SIG-M5 treated with dmso at 0.1 percent for 504 hours (cell line): Measurements from ENCODE around the gene PTPA.
A peak's percentile ranks its signal among the peaks of the same experiment; 100 is the strongest.
"Not testable (repeated sequence)": the region's sequence is repeated elsewhere in the genome, so short reads cannot be mapped to it uniquely, and the experiment has no call there.

Experiments
- DNase-seq: peaks from one replicate; lab custom pipeline; 2025; ENCODE audit not compliant: unreplicated experiment; lab: John Stamatoyannopoulos, UW

PTPA gene

GRCh38 chr9:129151469-129151868 lies 40.3 kb downstream of the PTPA start:
- no peak for DNase-seq

GRCh38 chr9:129154866-129155477 lies 43.8 kb downstream of the PTPA start:
- DNase-seq, result no peak

- no peak for DNase-seq
These were observed 44.9 kb downstream of the PTPA start for GRCh38 chr9:129156163-129156562.

DNA sequence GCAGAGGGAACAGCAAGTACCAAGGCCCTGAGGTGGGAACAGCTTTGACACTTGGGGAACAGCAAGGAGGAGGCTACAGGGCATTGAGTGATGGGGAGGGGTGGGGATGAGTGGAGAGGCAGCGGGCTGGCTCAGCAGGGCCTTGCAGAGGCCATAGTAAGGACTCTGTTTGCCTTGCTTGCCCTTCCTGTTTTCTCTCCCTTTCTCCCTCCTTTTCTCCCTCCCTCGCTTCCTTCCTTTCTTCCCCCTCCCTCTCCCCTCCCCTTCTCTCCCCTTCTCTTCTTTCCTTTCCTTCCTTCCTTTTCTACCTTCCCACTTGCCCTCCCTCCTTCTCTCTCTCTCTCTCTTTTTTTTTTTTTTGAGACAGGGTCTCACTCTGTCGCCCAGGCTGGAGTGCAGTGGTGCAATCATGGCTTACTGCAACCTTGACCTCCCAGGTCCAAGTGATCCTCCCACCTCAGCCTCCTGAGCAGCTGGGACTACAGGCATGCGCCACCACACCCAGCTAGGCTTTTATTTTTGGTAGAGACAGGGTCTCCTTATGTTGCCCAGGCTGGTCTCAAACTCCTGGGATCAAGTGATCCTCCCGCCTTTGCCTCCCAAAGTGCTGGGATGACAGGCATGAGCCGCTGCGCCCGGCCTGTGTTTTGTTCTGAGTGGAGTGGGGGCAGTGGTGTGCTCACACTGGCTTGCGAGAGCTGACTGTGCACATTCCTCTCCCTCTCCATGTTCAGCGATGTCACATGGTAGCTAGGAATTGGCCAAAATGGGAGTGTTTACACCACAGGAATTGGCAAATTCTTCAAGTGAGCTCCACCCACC lies 49.7 kb downstream of the PTPA start:
- DNase-seq, result no peak

GRCh38 chr9:129161534-129161837 lies 50.3 kb downstream of the PTPA start:
- DNase-seq, result no peak

DNA sequence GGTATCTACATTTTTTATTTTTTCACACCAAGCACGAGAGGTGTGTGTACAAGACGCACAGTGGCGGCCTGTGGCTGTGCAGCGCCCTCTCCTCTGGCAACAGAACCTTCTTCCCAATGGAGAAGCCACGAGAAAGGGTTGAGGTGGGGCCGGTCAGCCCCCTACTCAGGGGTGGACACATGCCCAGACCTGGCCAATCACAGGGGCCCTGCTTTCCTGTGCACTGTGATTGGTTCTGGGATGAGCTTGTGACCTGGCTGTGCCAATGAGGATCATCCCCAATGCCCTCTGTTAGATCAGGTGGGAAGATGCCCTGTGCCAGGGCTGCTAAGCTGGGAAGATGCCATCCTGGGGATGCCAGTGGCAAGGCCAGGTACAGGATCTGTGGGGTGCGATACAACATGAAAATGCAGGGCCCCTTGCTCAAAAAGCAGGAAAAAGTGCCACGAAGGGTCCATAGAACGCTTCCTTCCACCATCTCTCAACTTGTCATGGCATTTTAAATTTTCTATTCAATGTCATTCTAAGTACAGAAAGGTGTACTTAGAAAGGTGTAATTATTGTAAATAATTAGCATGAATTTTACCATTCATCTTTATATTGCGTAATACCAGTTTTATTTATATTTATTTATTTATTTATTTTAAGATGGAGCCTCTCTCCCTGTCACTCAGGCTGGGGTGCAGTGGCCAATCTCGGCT lies 51.4 kb downstream of the PTPA start:
- no peak for DNase-seq

DNA sequence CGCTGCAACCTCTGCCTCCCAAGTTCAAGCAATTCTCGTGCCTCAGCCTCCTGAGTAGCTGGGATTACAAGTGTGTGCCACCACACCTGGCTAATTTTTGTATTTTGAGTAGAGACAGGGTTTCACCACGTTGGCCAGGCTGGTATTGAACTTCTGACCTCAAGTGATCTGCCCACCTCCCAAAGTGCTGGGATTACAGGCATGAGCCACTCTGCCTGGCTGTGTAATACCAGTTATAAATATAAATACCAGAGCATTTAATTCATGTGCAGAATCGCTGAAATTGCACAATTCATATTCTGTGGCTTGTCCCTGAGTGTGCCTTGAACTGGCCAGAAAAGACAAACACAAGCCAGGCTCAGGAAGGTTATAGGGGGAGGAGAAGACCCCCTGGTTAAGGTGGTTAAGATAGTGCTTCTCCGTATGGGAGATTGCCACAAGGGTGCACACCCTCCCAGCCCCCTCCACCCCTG lies 52.0 kb downstream of the PTPA start:
- not testable (repeated sequence) for DNase-seq

DNA sequence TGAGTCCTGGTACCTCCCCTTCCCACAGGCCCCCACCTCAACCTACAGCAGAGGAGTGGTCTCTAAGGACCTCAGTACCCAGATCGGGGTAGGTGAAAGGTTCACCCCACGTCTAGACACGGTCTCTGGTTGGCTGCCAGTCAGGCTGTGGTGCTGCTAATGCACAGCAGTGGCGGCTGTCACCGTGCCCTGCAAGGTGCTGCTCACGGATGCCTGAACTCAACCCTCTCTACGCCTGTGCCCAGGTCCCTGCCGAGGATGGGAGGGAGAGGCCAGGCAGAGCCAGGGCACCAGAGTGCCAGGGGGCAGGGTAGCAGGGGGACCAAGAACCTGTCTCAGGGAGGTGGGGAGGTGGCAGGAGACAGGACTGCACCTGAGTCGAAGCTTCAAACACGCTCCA lies 52.5 kb downstream of the PTPA start:
- no peak for DNase-seq

GRCh38 chr9:129164246-129164930 lies 53.2 kb downstream of the PTPA start:
- no peak for DNase-seq

GRCh38 chr9:129165198-129165597 lies 54.0 kb downstream of the PTPA start:
- DNase-seq, result no peak

DNA sequence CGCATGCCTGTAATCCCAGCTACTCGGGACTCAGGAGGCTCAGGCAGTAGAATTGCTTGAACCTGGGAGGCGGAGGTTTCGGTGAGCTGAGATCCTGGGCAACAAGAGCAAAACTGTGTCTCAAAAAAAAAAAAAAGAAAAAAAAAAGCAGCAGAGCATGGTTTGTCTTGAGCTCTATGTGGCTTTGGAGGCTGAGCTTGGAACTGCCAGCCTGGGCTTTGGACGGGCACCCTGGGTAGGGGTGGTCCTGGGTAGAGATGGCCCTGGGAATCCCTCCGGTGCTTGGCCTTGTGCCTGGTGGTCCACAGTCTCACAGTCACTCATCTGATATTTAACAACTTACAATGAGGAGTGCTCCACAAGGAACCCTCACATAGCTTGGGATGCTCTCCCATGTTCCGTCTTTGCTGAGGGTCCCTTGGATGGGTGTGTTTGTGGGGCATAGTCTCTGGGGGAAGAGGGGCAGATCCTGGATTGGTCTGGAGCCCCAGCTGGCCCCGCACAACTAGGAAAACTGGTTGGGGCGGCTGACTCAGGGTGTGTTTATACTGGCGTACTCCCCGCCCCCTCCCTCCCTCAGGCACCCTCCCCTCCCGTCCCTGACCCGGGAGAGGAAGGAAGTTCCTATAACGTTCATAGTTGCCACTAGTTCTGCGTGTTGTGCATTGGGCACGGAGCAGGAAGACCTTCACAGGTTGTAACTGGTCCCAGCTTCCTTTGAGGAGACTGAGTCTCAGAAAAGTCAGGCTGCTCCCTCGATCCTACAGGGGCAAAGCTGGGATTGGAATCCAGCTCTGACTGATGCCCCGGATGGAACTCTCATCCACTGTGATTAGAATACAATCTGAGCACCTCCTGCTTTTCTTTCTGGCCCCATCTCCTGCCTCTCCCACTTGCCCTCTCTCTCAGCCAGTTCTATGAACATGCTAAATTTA lies 55.7 kb downstream of the PTPA start:
- peak; percentile 64 for DNase-seq

- DNase-seq, result no peak
These were observed 59.0 kb downstream of the PTPA start for GRCh38 chr9:129170229-129170628.

GRCh38 chr9:129171993-129172751 lies 61.0 kb downstream of the PTPA start:
- no peak for DNase-seq

DNA sequence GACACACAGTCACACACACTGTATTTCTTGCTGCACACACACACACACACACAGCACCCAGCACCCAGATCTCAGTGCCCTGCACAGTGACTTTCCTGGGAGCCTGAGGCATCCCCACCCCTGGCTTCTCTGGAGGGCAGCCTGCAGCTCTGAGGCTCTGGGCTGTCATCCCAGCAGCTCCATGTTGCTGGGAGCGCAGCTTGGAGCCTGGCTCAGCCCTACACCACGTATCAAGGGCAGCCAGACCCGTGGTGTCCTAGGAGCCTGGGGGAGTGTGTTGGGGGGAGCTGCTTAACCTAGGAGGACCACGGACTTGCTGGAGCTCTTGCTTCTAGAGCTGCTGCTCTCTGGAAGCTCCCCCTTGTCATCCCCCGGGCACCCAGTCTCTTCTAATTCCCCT lies 61.6 kb downstream of the PTPA start:
- no peak for DNase-seq

GRCh38 chr9:129173296-129174101 lies 62.3 kb downstream of the PTPA start:
- no peak for DNase-seq

DNA sequence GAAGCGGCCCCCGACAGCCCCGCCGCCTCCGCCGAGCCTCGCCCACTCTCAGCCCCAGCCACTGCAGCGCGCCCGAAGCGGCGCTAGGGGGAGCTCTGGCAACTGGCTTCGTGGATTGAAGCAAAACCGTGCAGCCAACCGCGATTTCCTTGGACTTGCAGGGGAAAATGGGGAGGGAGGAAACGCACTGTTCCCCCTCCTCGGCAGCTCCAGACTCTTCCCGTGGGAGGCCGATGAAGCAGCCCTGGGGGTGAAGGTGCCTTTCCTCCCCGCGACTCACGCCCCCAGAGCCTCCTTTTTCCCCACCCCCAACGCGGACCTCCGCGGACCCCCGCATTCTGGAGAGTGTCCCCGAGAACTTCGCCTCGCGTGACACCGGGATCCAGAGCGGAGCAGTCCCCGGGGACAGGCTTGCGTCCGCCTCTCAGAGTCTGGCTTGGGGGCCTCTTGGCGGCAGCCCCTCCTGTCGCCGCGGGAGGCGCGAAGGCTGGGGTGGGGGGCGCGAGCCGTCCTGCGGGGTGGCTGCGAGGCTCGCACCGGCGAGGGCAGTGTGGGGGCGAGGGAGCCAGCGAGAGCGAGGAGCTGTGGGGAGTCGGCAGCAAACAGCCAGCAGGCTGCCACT lies 63.0 kb downstream of the PTPA start:
- peak; percentile 73 for DNase-seq

DNA sequence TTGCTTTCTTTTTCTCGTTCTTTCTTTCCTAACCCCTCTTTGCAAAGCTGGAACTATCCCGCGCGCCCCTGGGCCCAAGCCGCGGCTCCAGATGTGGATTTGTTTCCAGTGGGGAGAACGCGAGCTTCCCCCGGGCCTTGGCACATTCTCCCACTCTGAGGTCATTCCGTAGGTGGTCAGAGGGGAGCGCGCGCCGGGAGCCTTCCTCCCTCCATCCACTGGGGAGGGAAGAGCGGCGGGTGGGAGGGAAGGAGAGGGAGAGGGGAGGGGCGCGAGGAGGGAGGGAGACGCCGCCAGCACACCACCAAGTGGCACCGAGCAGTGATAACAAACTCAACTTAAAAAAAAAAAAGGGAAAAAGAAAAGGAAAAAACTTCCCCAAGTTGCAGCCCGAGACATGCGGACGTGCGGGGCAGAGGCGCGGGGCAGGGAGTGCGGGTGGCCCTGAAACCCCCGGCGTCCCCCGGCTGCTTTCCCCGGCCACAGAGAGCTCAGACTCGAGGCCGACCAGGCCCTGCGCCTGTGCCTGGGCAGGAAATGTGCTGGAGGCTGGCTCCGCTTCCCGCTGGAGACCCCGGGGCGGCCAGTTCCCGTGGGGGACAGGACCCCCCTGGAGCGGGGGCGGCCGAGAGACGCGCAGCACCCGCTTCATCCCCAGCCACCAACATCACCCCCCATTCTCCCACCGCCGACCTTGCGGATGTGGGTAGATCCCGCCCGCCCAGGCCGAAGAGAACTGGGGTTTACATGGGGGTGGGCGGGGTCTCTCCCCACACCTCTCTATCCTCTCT lies 63.7 kb downstream of the PTPA start:
- peak; percentile 59 for DNase-seq

GRCh38 chr9:129175515-129175824 lies 64.3 kb downstream of the PTPA start:
- no peak for DNase-seq
